Osteoblast (primary cell): ENCODE data around the gene NTM. TPM values are rescaled to one million over a fixed set of nuclear protein-coding genes. Genes with fewer than 3 reads are reported as not detected.

Experiments
- DNase-seq: peaks from one replicate; pipeline ENCODE4 v3.0.0; 2011; ENCODE audit warnings: low spot score, mixed read lengths; ENCODE audit not compliant: insufficient read length; ENCODE audit errors: missing footprints
- H2AFZ ChIP-seq: 2 replicates; pipeline ENCODE4 v1.6.0; 2011; ENCODE audit warnings: mild to moderate bottlenecking, low read length
- H3K27ac ChIP-seq: 2 replicates; pipeline ENCODE4 v1.5.1; 2011; ENCODE audit warnings: mild to moderate bottlenecking, low read depth, low read length, moderate library complexity
- H3K27me3 ChIP-seq: 2 replicates; pipeline ENCODE4 v1.6.0; 2012; ENCODE audit warnings: mild to moderate bottlenecking, control low read depth, inconsistent platforms, low read length, moderate library complexity; ENCODE audit not compliant: insufficient read depth
- H3K36me3 ChIP-seq: 2 replicates; pipeline ENCODE4 v1.5.1; 2011; ENCODE audit warnings: mild to moderate bottlenecking, low read length, control low read depth, moderate library complexity; ENCODE audit not compliant: insufficient read depth
- H3K4me1 ChIP-seq: 2 replicates; pipeline ENCODE4 v1.5.1; 2011; ENCODE audit warnings: mild to moderate bottlenecking, low read length, control low read depth, moderate library complexity; ENCODE audit not compliant: insufficient read depth
- H3K4me2 ChIP-seq: 2 replicates; pipeline ENCODE4 v1.6.0; 2011; ENCODE audit warnings: mild to moderate bottlenecking, low read length; ENCODE audit not compliant: insufficient read depth
- H3K4me3 ChIP-seq: fragments of 200-600 bp; sonication (generic); 3 replicates; pipeline ENCODE4 v1.5.1; 2012; ENCODE audit warnings: mild to moderate bottlenecking, low read length, inconsistent platforms; ENCODE audit not compliant: insufficient read depth
- H3K79me2 ChIP-seq: 2 replicates; pipeline ENCODE4 v1.6.0; 2012; ENCODE audit warnings: mild to moderate bottlenecking, low read length, control low read depth, inconsistent platforms; ENCODE audit not compliant: insufficient read depth
- H3K9me3 ChIP-seq: 2 replicates; pipeline ENCODE4 v1.5.1; 2011; ENCODE audit warnings: low read depth, low read length, control low read depth
- H4K20me1 ChIP-seq: 2 replicates; pipeline ENCODE4 v1.6.0; 2012; ENCODE audit warnings: mild to moderate bottlenecking, low read length, control low read depth; ENCODE audit not compliant: insufficient read depth
- CTCF ChIP-seq: IDR thresholded peaks from 2 replicates; pipeline ENCODE4 v1.5.1; 2011; ENCODE audit warnings: mild to moderate bottlenecking, low read depth, low read length, moderate library complexity; ENCODE audit errors: extremely low read depth
- total RNA-seq: library from RNA; depleted of rRNA; stranded (reverse); fragments of >200 nt; gene quantifications from 2 replicates; pipeline ENCODE4 v1.2.3, GENCODE V29; 2012

The NTM gene
- total RNA-seq, 1 donor, result 48.1 TPM

GRCh38 chr11:132352497-132352896 lies 982.1 kb downstream of the NTM start:
- H3K4me1 ChIP-seq, result peaks cover 8% of the 10 kb centered on the region
- H3K4me3 ChIP-seq, result no peak overlapping the region
- peaks cover 22% of the 10 kb centered on the region for H3K27me3 ChIP-seq
- H2AFZ ChIP-seq, result no peak overlapping the region
- H3K9me3 ChIP-seq, result no peaks in the 10 kb centered on the region
- H3K36me3 ChIP-seq, result no peaks in the 10 kb centered on the region
- TF ChIP-seq CTCF, result no peak
- DNase-seq, result no peak
- no peak overlapping the region for H3K27ac ChIP-seq
- H4K20me1 ChIP-seq, result no peaks in the 10 kb centered on the region
- no peak overlapping the region for H3K4me2 ChIP-seq
- H3K79me2 ChIP-seq, result no peaks in the 10 kb centered on the region

- Histone ChIP-seq H3K27ac (no peak overlapping the region), H3K4me1 (peaks cover 8% of the 10 kb centered on the region), H3K4me3 (no peak overlapping the region), H4K20me1 (no peaks in the 10 kb centered on the region), H3K9me3 (no peaks in the 10 kb centered on the region), H3K4me2 (no peak overlapping the region), H3K27me3 (peaks cover 23% of the 10 kb centered on the region), H2AFZ (no peak overlapping the region), H3K79me2 (no peaks in the 10 kb centered on the region), H3K36me3 (no peaks in the 10 kb centered on the region)
- no peak for TF ChIP-seq CTCF
- no peak for DNase-seq
Measured at GRCh38 chr11:132353255-132353654, 982.8 kb downstream of the NTM start.

- Histone ChIP-seq H3K4me2 (no peak overlapping the region), H3K27me3 (peaks cover 37% of the 10 kb centered on the region), H3K27ac (no peak overlapping the region), H3K4me3 (no peak overlapping the region), H3K9me3 (no peaks in the 10 kb centered on the region), H2AFZ (no peak overlapping the region), H3K79me2 (no peaks in the 10 kb centered on the region), H4K20me1 (no peaks in the 10 kb centered on the region), H3K4me1 (no peaks in the 10 kb centered on the region), H3K36me3 (no peaks in the 10 kb centered on the region)
- no peak for TF ChIP-seq CTCF
- DNase-seq, result no peak
Measured at GRCh38 chr11:132357811-132358572, 987.6 kb downstream of the NTM start.

- Histone ChIP-seq H4K20me1 (no peaks in the 10 kb centered on the region), H2AFZ (no peak overlapping the region), H3K4me2 (no peak overlapping the region), H3K9me3 (no peaks in the 10 kb centered on the region), H3K36me3 (no peaks in the 10 kb centered on the region), H3K4me3 (no peak overlapping the region), H3K27ac (no peak overlapping the region), H3K79me2 (no peaks in the 10 kb centered on the region), H3K27me3 (peaks cover 35% of the 10 kb centered on the region), H3K4me1 (no peaks in the 10 kb centered on the region)
- no peak for TF ChIP-seq CTCF
- no peak for DNase-seq
Measured at GRCh38 chr11:132358573-132358953, 988.1 kb downstream of the NTM start.
